MM.1S (cell line): Measurements from ENCODE around the gene VSIR.

ENCODE experiments used
- EZH2 ChIP-seq: fragments of 300-600 bp; sonication (generic); optimal IDR thresholded peaks from 2 replicates; pipeline ENCODE3; 2017; ENCODE audit warnings: low read depth, mild to moderate bottlenecking, antibody characterized with exemption, low read length, mixed read lengths
- EZH2phosphoT487 ChIP-seq: fragments of 300-600 bp; sonication (generic); IDR thresholded peaks from 2 replicates; pipeline ENCODE4 v1.6.1; 2018; ENCODE audit warnings: antibody characterized with exemption, low read length

DNA sequence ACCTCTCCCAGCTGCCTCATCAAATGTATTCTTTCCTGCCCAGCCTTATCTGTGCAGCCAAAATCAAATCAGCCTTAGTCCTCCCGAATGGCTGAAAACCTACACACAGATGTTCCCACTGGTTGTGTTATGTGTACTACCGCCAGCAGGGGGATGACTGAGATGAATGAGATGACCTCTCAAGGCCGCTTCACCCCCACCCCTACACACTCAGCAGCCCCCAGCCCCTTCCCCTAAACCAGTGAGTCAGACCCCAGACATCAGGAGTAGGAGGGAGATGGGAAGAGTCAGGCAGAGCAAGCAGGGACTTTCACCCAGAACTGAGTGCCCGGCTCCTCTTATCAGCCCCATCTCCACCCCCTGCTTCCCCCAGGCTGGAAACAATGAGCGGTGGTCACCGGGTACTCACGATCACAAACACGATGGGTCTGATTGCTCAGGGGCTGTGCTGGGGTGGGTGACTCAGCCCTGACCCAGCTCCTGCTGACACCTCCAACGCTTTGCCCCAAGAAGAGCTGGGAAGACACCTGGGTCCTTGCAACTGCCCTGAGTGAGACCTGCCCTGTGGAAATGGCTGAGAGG lies 47.2 kb downstream of the VSIR start:
- TF ChIP-seq EZH2phosphoT487 (no peak), EZH2 (no peak)
